T-helper 17 cell (primary cell): ENCODE data around the gene KIAA0040. TPM values are rescaled to one million over a fixed set of nuclear protein-coding genes. Genes with fewer than 3 reads are reported as not detected.
A peak's percentile ranks its signal among the peaks of the same experiment; 100 is the strongest.

Experiments used
- ATAC-seq: fragments of 150-1000 bp; cut with Tn5 transposase; 2 replicates; pipeline ENCODE4 v1.10.0; 2021; ENCODE audit warnings: mild to moderate bottlenecking, moderate library complexity
- DNase-seq, 3 donors: peaks; one replicate each; pipeline versions ENCODE4 v3.0.0 to v3.0.0-alpha.2; 2020 to 2021
- H3K9me3 ChIP-seq: one replicate; pipeline ENCODE4 v1.7.0; 2013; ENCODE audit warnings: low read length, mild to moderate bottlenecking; ENCODE audit not compliant: control insufficient read depth, poor library complexity, severe bottlenecking
- H3K27ac Mint-ChIP-seq: one replicate; pipeline ENCODE4 v1.8.0; 2022; ENCODE audit warnings: mild to moderate bottlenecking, moderate library complexity, mixed read lengths
- H3K27me3 Mint-ChIP-seq: one replicate; pipeline ENCODE4 v1.8.0; 2022; ENCODE audit warnings: mixed read lengths
- H3K36me3 Mint-ChIP-seq: one replicate; pipeline ENCODE4 v1.8.0; 2022; ENCODE audit warnings: low read depth, mixed read lengths
- H3K4me1 Mint-ChIP-seq: one replicate; pipeline ENCODE4 v1.8.0; 2022; ENCODE audit warnings: mild to moderate bottlenecking, mixed read lengths
- H3K4me3 Mint-ChIP-seq: one replicate; pipeline ENCODE4 v1.8.0; 2022; ENCODE audit warnings: mild to moderate bottlenecking, moderate library complexity, mixed read lengths
- total RNA-seq, 4 donors: library from RNA in 2 of 4; stranded (reverse) in 2 of 4; gene quantifications; one replicate each; pipeline ENCODE4 v1.2.3 and lab custom pipeline; 2022 to 2026

KIAA0040 gene
- total RNA-seq, 2 donors from 2014 or later = 29.0 to 31.5 TPM

- Mint-ChIP-seq H3K36me3 (no peaks in the 10 kb centered on the region), H3K4me1 (peaks cover 4% of the 10 kb centered on the region), H3K27ac (no peak overlapping the region), H3K4me3 (no peak overlapping the region), H3K27me3 (peaks cover 37% of the 10 kb centered on the region)
- no peaks in the 10 kb centered on the region for H3K9me3 ChIP-seq
- no peak for ATAC-seq
- DNase-seq = no peak
These were observed 58.1 kb downstream of the KIAA0040 start for GRCh38 chr1:175134500-175134899.

DNA sequence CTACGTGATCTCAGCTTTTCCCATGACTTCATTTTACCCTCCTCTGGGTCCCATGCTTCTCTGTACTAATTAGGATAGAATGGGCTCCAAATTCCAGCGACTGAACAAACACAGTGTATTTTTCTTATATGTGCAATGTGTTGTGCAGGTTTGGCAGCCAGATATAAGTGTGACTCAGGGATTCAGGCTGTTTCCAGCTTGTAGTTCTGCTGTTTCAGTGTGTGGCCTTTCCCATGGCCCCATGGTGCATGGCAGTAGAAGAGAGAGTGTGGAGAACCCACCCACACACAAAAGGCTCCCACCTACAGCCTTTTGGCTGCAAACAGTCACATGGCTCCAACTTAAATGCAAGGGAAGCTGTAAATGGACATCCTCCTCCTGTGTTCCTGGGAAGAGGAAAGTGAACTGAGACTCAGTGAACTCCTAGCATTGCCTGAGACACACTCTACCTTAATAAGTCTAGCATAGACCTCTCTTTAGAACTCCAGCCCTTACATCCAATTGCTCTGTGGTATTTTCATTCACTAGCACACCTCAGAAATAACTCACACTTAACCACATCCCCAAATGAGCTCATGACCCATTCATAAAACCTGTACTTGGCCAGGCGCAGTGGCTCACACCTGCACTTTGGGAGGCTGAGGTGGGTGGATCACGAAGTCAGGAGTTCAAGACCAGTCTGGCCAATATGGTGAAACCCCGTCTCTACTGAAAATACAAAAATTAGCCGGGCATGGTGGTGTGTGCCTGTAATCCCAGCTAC lies 58.7 kb downstream of the KIAA0040 start:
- DNase-seq (no peak), ATAC-seq (no peak)
- no peaks in the 10 kb centered on the region for H3K36me3 Mint-ChIP-seq
- H3K27me3 Mint-ChIP-seq = peaks cover 37% of the 10 kb centered on the region
- no peak overlapping the region for H3K27ac Mint-ChIP-seq
- peaks cover 4% of the 10 kb centered on the region for H3K4me1 Mint-ChIP-seq
- no peaks in the 10 kb centered on the region for H3K9me3 ChIP-seq
- H3K4me3 Mint-ChIP-seq = no peak overlapping the region

DNA sequence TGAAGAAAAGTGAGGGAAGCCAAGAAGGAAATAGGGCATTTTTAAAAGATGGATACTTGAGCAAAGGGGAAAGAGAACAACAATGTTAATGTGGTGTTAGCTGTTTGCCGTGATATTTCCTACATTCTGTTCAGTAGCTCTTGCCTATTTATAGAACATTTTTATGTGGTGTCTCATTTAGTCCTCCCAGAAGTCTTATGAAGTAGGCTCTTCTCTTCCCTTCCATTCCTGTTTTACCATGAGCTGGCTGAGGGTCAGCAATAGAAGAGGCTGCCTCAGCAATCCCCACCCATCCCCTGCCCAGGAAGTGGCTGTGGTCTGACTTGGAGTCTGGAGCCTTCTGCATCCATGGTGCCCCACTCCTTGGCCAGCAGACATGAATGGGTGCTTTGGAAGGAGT lies 60.1 kb downstream of the KIAA0040 start:
- peaks cover 34% of the 10 kb centered on the region for H3K27me3 Mint-ChIP-seq
- ATAC-seq (no peak), DNase-seq (no peak)
- H3K4me3 Mint-ChIP-seq = no peak overlapping the region
- no peaks in the 10 kb centered on the region for H3K9me3 ChIP-seq
- no peak overlapping the region for H3K27ac Mint-ChIP-seq
- H3K4me1 Mint-ChIP-seq = peaks cover 6% of the 10 kb centered on the region
- H3K36me3 Mint-ChIP-seq = no peaks in the 10 kb centered on the region

GRCh38 chr1:175131095-175131494 lies 61.5 kb downstream of the KIAA0040 start:
- Mint-ChIP-seq H3K27ac (no peak overlapping the region), H3K4me1 (peaks cover 6% of the 10 kb centered on the region), H3K4me3 (no peak overlapping the region), H3K36me3 (no peaks in the 10 kb centered on the region), H3K27me3 (peaks cover 29% of the 10 kb centered on the region)
- DNase-seq (no peak), ATAC-seq (no peak)
- H3K9me3 ChIP-seq = no peaks in the 10 kb centered on the region

DNA sequence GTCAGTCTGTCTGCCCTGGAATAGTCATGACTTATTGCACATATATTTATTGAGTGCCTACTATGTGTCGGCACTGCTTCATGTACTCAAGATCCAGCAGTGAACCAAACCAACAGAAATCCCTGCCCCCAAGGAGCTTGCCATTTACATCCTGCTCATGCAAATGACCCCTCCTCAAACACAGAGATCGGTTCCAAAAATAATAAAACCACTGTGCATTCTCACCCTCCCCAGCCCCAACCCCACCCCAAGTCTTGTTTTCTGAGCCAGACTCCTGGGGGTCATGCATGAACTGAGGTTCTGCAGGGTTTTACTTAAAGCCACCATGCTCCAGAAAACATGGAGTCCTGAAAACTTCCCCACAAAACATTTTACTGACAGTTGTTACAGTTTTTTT lies 61.9 kb downstream of the KIAA0040 start:
- H3K4me3 Mint-ChIP-seq = no peak overlapping the region
- ATAC-seq (no peak), DNase-seq (no peak)
- peaks cover 25% of the 10 kb centered on the region for H3K27me3 Mint-ChIP-seq
- H3K9me3 ChIP-seq = no peaks in the 10 kb centered on the region
- H3K36me3 Mint-ChIP-seq = no peaks in the 10 kb centered on the region
- no peak overlapping the region for H3K27ac Mint-ChIP-seq
- H3K4me1 Mint-ChIP-seq = peaks cover 6% of the 10 kb centered on the region

GRCh38 chr1:175129997-175130648 lies 62.5 kb downstream of the KIAA0040 start:
- ATAC-seq = no peak
- H3K36me3 Mint-ChIP-seq = no peaks in the 10 kb centered on the region
- H3K4me1 Mint-ChIP-seq = peaks cover 6% of the 10 kb centered on the region

DNA sequence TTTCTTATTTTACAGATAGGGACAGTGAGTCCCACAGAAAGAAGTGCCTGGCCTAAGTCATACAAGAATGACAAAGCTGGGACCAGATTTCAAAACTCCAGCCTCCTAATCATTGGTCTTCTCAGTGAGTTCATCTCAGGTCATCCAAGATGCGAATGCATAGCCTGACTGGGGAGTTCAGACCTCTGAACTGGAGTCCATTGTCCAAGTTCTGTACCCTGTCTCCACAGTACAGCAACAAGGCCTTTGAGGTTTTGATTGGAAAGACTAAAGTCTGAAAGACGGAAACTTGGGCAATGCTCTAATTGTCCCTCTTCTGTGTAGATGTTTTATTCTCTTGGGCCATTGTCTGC lies 63.0 kb downstream of the KIAA0040 start:
- DNase-seq = no peak
- no peaks in the 10 kb centered on the region for H3K9me3 ChIP-seq
- Mint-ChIP-seq H3K27me3 (peaks cover 20% of the 10 kb centered on the region), H3K36me3 (no peaks in the 10 kb centered on the region), H3K27ac (no peak overlapping the region), H3K4me3 (no peak overlapping the region), H3K4me1 (peaks cover 3% of the 10 kb centered on the region)
- ATAC-seq = no peak

More at GRCh38 chr1:175129997-175130648, 62.5 kb downstream of the KIAA0040 start:
- no peak for DNase-seq
- H3K27ac Mint-ChIP-seq = no peak overlapping the region
- H3K9me3 ChIP-seq = no peaks in the 10 kb centered on the region
- H3K4me3 Mint-ChIP-seq = no peak overlapping the region
- peaks cover 23% of the 10 kb centered on the region for H3K27me3 Mint-ChIP-seq

- peaks cover 2% of the 10 kb centered on the region for H3K4me1 Mint-ChIP-seq
- no peak for ATAC-seq
- no peak for DNase-seq
- H3K27ac Mint-ChIP-seq = no peak overlapping the region
- no peaks in the 10 kb centered on the region for H3K36me3 Mint-ChIP-seq
- peaks cover 17% of the 10 kb centered on the region for H3K27me3 Mint-ChIP-seq
- no peaks in the 10 kb centered on the region for H3K9me3 ChIP-seq
- no peak overlapping the region for H3K4me3 Mint-ChIP-seq
These were observed 63.4 kb downstream of the KIAA0040 start for GRCh38 chr1:175129182-175129581.

DNA sequence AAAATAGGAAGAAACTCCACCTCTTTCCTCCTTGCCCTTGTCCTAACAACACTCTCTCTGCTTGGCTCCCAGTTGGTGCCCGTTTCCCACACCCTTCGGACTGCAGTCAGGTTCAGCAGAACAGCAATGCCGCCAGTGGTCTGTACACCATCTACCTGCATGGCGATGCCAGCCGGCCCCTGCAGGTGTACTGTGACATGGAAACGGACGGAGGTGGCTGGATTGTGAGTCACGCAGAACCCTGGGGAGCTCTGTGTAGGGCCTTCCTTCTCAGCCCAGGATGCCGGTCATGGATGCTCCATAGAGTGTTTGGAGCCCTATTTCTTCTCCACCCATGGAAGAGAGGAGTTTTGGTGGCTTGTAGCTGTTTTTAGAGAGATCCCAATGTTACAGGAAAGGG lies 64.1 kb downstream of the KIAA0040 start:
- no peak overlapping the region for H3K4me3 Mint-ChIP-seq
- H3K9me3 ChIP-seq = no peaks in the 10 kb centered on the region
- DNase-seq (no peak), ATAC-seq (no peak)
- H3K36me3 Mint-ChIP-seq = no peaks in the 10 kb centered on the region
- H3K27me3 Mint-ChIP-seq = peaks cover 17% of the 10 kb centered on the region
- H3K4me1 Mint-ChIP-seq = peaks cover 2% of the 10 kb centered on the region
- no peak overlapping the region for H3K27ac Mint-ChIP-seq

GRCh38 chr1:175127565-175127964 lies 65.0 kb downstream of the KIAA0040 start:
- peaks cover 1% of the 10 kb centered on the region for H3K36me3 Mint-ChIP-seq
- ATAC-seq (no peak), DNase-seq (no peak)
- no peak overlapping the region for H3K4me3 Mint-ChIP-seq
- H3K9me3 ChIP-seq = no peaks in the 10 kb centered on the region
- H3K27me3 Mint-ChIP-seq = peaks cover 18% of the 10 kb centered on the region
- no peak overlapping the region for H3K27ac Mint-ChIP-seq
- peaks cover 3% of the 10 kb centered on the region for H3K4me1 Mint-ChIP-seq

DNA sequence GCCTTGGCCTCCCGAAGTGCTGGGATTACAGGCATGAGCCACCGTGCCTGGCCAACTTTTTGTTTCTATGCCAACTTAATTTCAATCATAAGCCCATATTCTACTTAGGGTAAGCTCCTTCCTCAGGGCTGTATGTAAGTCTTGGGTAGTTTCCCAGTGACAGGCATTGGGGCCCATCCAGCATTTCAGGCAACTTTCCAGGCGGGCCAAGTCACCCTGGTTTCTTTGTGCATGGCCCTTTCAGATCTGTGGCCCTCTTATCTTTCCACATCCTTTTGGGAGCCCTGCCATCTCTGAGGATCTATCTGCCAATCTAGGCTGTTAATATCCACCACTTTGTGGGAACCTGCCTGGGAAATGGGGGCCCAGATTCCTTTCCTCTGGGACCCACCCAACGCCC lies 66.2 kb downstream of the KIAA0040 start:
- H3K27ac Mint-ChIP-seq = no peak overlapping the region
- H3K36me3 Mint-ChIP-seq = peaks cover 6% of the 10 kb centered on the region
- no peak overlapping the region for H3K4me3 Mint-ChIP-seq
- DNase-seq (no peak), ATAC-seq (no peak)
- peaks cover 4% of the 10 kb centered on the region for H3K4me1 Mint-ChIP-seq
- H3K27me3 Mint-ChIP-seq = peaks cover 27% of the 10 kb centered on the region
- no peaks in the 10 kb centered on the region for H3K9me3 ChIP-seq

- ATAC-seq (no peak), DNase-seq (no peak)
- no peaks in the 10 kb centered on the region for H3K9me3 ChIP-seq
- Mint-ChIP-seq H3K27me3 (peaks cover 31% of the 10 kb centered on the region), H3K36me3 (peaks cover 9% of the 10 kb centered on the region), H3K4me1 (peaks cover 4% of the 10 kb centered on the region), H3K4me3 (no peak overlapping the region), H3K27ac (peak overlapping the region; percentile 80)
These were observed 67.7 kb downstream of the KIAA0040 start for GRCh38 chr1:175124861-175125260.

- H3K9me3 ChIP-seq = no peaks in the 10 kb centered on the region
- Mint-ChIP-seq H3K4me1 (peaks cover 2% of the 10 kb centered on the region), H3K27ac (no peak overlapping the region), H3K4me3 (no peak overlapping the region), H3K36me3 (peaks cover 13% of the 10 kb centered on the region), H3K27me3 (peaks cover 32% of the 10 kb centered on the region)
- DNase-seq (no peak), ATAC-seq (no peak)
These were observed 72.1 kb downstream of the KIAA0040 start for GRCh38 chr1:175120511-175120910.
